IMR-90 (cell line): Measurements from ENCODE around the gene TIGD1. TPM values are rescaled to one million over a fixed set of nuclear protein-coding genes. Genes with fewer than 3 reads are reported as not detected.
A peak's percentile ranks its signal among the peaks of the same experiment; 100 is the strongest.

Source experiments
- ATAC-seq: fragments of 200-7000 bp; cut with Tn5 transposase; 2 replicates; pipeline ENCODE4 v1.9.1; 2020; ENCODE audit warnings: low read depth, mild to moderate bottlenecking, moderate library complexity
- BruUV-seq: library from RNA; stranded (reverse); fragments of 400-500 nt; replicated peaks from 2 replicates; lab custom pipeline; 2021; lab: Mats Ljungman, UMichigan
- CTCF ChIA-PET: fragments of 300-600 bp; formaldehyde crosslinking; extraction: SDS; loops from one replicate; lab custom pipeline; 2021; ENCODE audit warnings: antibody characterized with exemption; lab: Yijun Ruan, JAX
- POLR2A ChIA-PET: fragments of 300-600 bp; sonication (Branson Sonifier 250); formaldehyde crosslinking; loops from one replicate; lab custom pipeline; 2022; ENCODE audit warnings: antibody characterized with exemption; ENCODE audit not compliant: unreplicated experiment; lab: Charles Lee
- DNase-seq: peaks from one replicate; pipeline ENCODE4 v3.0.0; 2013
- H2AFZ ChIP-seq: replicated peaks from 2 replicates; pipeline ENCODE3; 2013; ENCODE audit warnings: low read length, mild to moderate bottlenecking; ENCODE audit not compliant: poor library complexity
- H2AK5ac ChIP-seq: 2 replicates; pipeline ENCODE4 v1.6.1; 2013; ENCODE audit warnings: low read depth, low read length, inconsistent platforms
- H2AK9ac ChIP-seq: replicated peaks from 2 replicates; pipeline ENCODE3; 2013; ENCODE audit warnings: mild to moderate bottlenecking, low read depth, low read length, moderate library complexity; ENCODE audit not compliant: poor library complexity
- H2BK120ac ChIP-seq: 2 replicates; pipeline ENCODE4 v1.6.1; 2013; ENCODE audit warnings: low read depth, low read length, inconsistent platforms
- H2BK15ac ChIP-seq: 3 replicates; pipeline ENCODE4 v1.6.1; 2013; ENCODE audit warnings: low read depth, low read length, inconsistent platforms
- H2BK20ac ChIP-seq: 2 replicates; pipeline ENCODE4 v1.6.1; 2013; ENCODE audit warnings: low read depth, mild to moderate bottlenecking, inconsistent platforms, low read length, moderate library complexity
- H2BK5ac ChIP-seq: 2 replicates; pipeline ENCODE4 v1.6.1; 2013; ENCODE audit warnings: mild to moderate bottlenecking, low read depth, low read length, inconsistent platforms; ENCODE audit not compliant: poor library complexity, severe bottlenecking
- H3K14ac ChIP-seq: replicated peaks from 2 replicates; pipeline ENCODE4 v1.6.1; 2013; ENCODE audit warnings: low read depth, low read length, inconsistent platforms
- H3K18ac ChIP-seq: 2 replicates; pipeline ENCODE4 v1.6.1; 2013; ENCODE audit warnings: low read depth, low read length, control low read depth
- H3K23ac ChIP-seq: 2 replicates; pipeline ENCODE4 v1.6.1; 2013; ENCODE audit warnings: low read depth, low read length, inconsistent platforms
- H3K27ac ChIP-seq: 2 replicates; pipeline ENCODE4 v1.5.1; 2013; ENCODE audit warnings: mild to moderate bottlenecking, control low read depth, low read length; ENCODE audit not compliant: insufficient read depth
- H3K27me3 ChIP-seq: 2 replicates; pipeline ENCODE4 v1.6.1; 2013; ENCODE audit warnings: low read length; ENCODE audit not compliant: control insufficient read depth, insufficient read depth
- H3K36me3 ChIP-seq: 2 replicates; pipeline ENCODE4 v1.6.1; 2013; ENCODE audit warnings: low read length, mixed read lengths; ENCODE audit not compliant: control insufficient read depth, insufficient read depth
- H3K4ac ChIP-seq: 2 replicates; pipeline ENCODE4 v1.6.1; 2013; ENCODE audit warnings: low read depth, low read length, inconsistent platforms
- H3K4me1 ChIP-seq: 2 replicates; pipeline ENCODE4 v1.6.1; 2013; ENCODE audit warnings: low read length, mixed read lengths; ENCODE audit not compliant: control insufficient read depth, insufficient read depth
- H3K4me2 ChIP-seq: 2 replicates; pipeline ENCODE4 v1.6.1; 2013; ENCODE audit warnings: low read depth, mild to moderate bottlenecking, control low read depth, low read length, moderate library complexity
- H3K4me3 ChIP-seq: 2 replicates; pipeline ENCODE4 v1.5.1; 2013; ENCODE audit warnings: low read depth, mild to moderate bottlenecking, control low read depth, low read length, moderate library complexity; ENCODE audit not compliant: insufficient read depth
- H3K56ac ChIP-seq: 2 replicates; pipeline ENCODE4 v1.6.1; 2013; ENCODE audit warnings: low read length, inconsistent platforms; ENCODE audit not compliant: insufficient read depth; ENCODE audit errors: extremely low read depth
- H3K79me1 ChIP-seq, 2 experiments: 2 replicates each; pipeline ENCODE4 v1.6.1; 2013; ENCODE audit warnings: low read length in 2 of 2, inconsistent platforms in 1 of 2, low read depth in 1 of 2
- H3K9ac ChIP-seq: 2 replicates; pipeline ENCODE4 v1.6.1; 2013; ENCODE audit warnings: low read depth, low read length, control low read depth
- H3K9me1 ChIP-seq: 2 replicates; pipeline ENCODE4 v1.6.1; 2013; ENCODE audit warnings: low read length, inconsistent platforms; ENCODE audit not compliant: insufficient read depth
- H3K9me3 ChIP-seq: 2 replicates; pipeline ENCODE4 v1.6.1; 2013; ENCODE audit warnings: low read length; ENCODE audit not compliant: control insufficient read depth, insufficient read depth
- H4K20me1 ChIP-seq: 2 replicates; pipeline ENCODE4 v1.6.1; 2013; ENCODE audit warnings: low read length, inconsistent platforms; ENCODE audit not compliant: insufficient read depth
- H4K5ac ChIP-seq: 2 replicates; pipeline ENCODE4 v1.6.1; 2013; ENCODE audit warnings: mild to moderate bottlenecking, low read depth, low read length, control low read depth
- H4K8ac ChIP-seq, 2 experiments: 2 replicates each; pipeline ENCODE4 v1.6.1; 2013; ENCODE audit warnings: low read depth in 2 of 2, low read length in 2 of 2, control low read depth in 1 of 2, inconsistent platforms in 1 of 2
- H4K91ac ChIP-seq: 2 replicates; pipeline ENCODE4 v1.6.1; 2013; ENCODE audit warnings: low read depth, low read length, inconsistent platforms; ENCODE audit not compliant: insufficient read depth
- BHLHE40 ChIP-seq: fragments of 150-350 bp; IDR thresholded peaks from 2 replicates; pipeline ENCODE4 v1.6.1; 2016; ENCODE audit warnings: mild to moderate bottlenecking, low read depth, low read length
- CEBPB ChIP-seq: IDR thresholded peaks from 2 replicates; pipeline ENCODE4 v1.6.1; 2012; ENCODE audit warnings: low read depth, low read length, improper control_type of control experiment
- CHD1 ChIP-seq: IDR thresholded peaks from 2 replicates; pipeline ENCODE4 v1.6.1; 2012; ENCODE audit warnings: low read depth, low read length, improper control_type of control experiment
- FOS ChIP-seq: fragments of 150-350 bp; IDR thresholded peaks from 2 replicates; pipeline ENCODE4 v1.6.1; 2016; ENCODE audit warnings: low read depth, low read length
- MAFK ChIP-seq: IDR thresholded peaks from 2 replicates; pipeline ENCODE4 v1.6.1; 2012; ENCODE audit warnings: low read depth, low read length, improper control_type of control experiment
- MAZ ChIP-seq: IDR thresholded peaks from 2 replicates; pipeline ENCODE4 v1.6.1; 2012; ENCODE audit warnings: low read depth, mild to moderate bottlenecking, low read length, improper control_type of control experiment, moderate library complexity, borderline replicate concordance
- MXI1 ChIP-seq: IDR thresholded peaks from 2 replicates; pipeline ENCODE4 v1.6.1; 2012; ENCODE audit warnings: low read depth, mild to moderate bottlenecking, low read length, moderate library complexity, borderline replicate concordance
- NFE2L2 ChIP-seq: fragments of 150-350 bp; IDR thresholded peaks from 2 replicates; pipeline ENCODE4 v1.6.1; 2016; ENCODE audit warnings: low read depth, mild to moderate bottlenecking, low read length
- RAD21 ChIP-seq: IDR thresholded peaks from 2 replicates; pipeline ENCODE4 v1.6.1; 2012; ENCODE audit warnings: low read length, improper control_type of control experiment
- RCOR1 ChIP-seq: IDR thresholded peaks from 2 replicates; pipeline ENCODE4 v1.6.1; 2012; ENCODE audit warnings: mild to moderate bottlenecking, low read length, improper control_type of control experiment; ENCODE audit not compliant: insufficient replicate concordance
- RFX5 ChIP-seq: IDR thresholded peaks from 2 replicates; pipeline ENCODE4 v1.8.0; 2012; ENCODE audit warnings: low read depth, mild to moderate bottlenecking, low read length, moderate library complexity
- SMC3 ChIP-seq: fragments of 150-350 bp; IDR thresholded peaks from 2 replicates; pipeline ENCODE4 v1.6.1; 2016; ENCODE audit warnings: low read depth, mild to moderate bottlenecking, antibody characterized with exemption, low read length, moderate library complexity
- WGBS, 2 experiments: methylation state at CpG; one replicate each; pipeline versions ENCODE4 v1.1.5 to v1.1.7; 2013; ENCODE audit warnings: missing lambda C conversion rate in 2 of 2; ENCODE audit not compliant: insufficient read length in 1 of 2; ENCODE audit errors: extremely low coverage in 2 of 2; 5-methylcytosine and 5-hydroxymethylcytosine counted together
- dilution Hi-C: fragments of 300-500 bp; cut with HindIII; formaldehyde crosslinking; loops from one replicate; pipeline ENCODE4 v1.14.3; 2018; ENCODE audit warnings: low sequenced_read_pairs; ENCODE audit not compliant: unreplicated experiment
- in situ Hi-C: fragments of 300-500 bp; cut with MboI; formaldehyde crosslinking; loops from 3 replicates; pipeline ENCODE4 v1.14.3; 2019; ENCODE audit warnings: low sequenced_read_pairs, inconsistent platforms, mixed read lengths
- intact Hi-C: fragments of 100-400 bp; cut with micrococcal nuclease; formaldehyde crosslinking; loops from 2 replicates; pipeline ENCODE4 v1.10.0; 2022
- polyA plus RNA-seq, 3 experiments: library from polyadenylated mRNA; depleted of rRNA; stranded (reverse); fragments of >200 nt; gene quantifications; 2 replicates each; pipeline ENCODE4 v1.2.3, GENCODE V29; 2012; ENCODE audit warnings: low replicate concordance in 1 of 3
- total RNA-seq: library from RNA; depleted of rRNA; stranded (reverse); fragments of >200 nt; gene quantifications from 2 replicates; pipeline ENCODE4 v1.2.3, GENCODE V29; 2012
- TF ChIP-seq, protein P1 (sequence below): conservative IDR thresholded peaks from 2 replicates; pipeline ENCODE4 v1.5.1; 2012; ENCODE audit warnings: mild to moderate bottlenecking, low read depth, low read length, improper control_type of control experiment
- TF ChIP-seq, protein P2 (sequence below): fragments of 150-350 bp; IDR thresholded peaks from 2 replicates; pipeline ENCODE4 v1.6.1; 2017; ENCODE audit warnings: mild to moderate bottlenecking, antibody characterized with exemption, low read length, low read depth
- TF ChIP-seq, protein P3 (sequence below): fragments of 150-350 bp; IDR thresholded peaks from 2 replicates; pipeline ENCODE4 v1.6.1; 2016; ENCODE audit warnings: low read depth, mild to moderate bottlenecking, low read length, moderate library complexity, borderline replicate concordance

The TIGD1 gene
- total and polyA plus RNA-seq, 2 of the 4 experiments (the other 2 are of a cell fraction): 2.7 to 2.9 TPM

DNA sequence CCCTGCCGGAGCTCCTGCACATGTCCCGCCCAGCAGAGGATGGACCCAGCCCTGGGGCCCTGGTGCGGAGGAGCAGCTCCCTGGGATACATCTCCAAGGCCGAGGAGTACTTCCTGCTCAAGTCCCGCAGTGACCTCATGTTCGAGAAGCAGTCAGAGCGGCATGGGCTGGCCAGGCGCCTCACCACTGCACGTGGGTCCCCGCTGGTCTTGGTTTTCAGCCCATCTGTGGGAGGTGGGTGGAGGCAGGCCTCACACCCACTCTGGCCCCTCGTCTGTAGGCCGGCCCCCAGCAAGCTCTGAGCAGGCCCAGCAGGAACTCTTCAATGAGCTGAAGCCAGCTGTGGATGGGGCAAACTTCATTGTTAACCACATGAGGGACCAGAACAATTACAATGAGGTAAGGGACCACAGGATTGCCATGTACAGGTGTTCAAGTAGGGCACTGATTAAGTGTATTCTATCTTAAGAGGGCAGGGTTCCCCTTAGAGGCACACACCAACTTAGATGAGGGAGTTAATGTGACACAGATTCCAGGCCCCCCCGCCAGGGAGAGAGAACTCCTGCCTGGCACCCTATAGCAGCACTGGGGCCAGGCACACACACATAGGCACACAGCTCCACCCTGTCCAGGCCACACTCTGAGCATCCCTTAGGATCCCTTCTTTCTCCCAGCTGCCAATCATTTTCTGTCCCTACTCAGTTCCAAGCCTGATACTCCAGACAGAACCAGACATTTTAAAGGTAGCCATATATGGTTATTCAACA is 16.2 kb downstream of the TIGD1 start:
- 20% methylated on average over 1 of the region's 13 CpGs; no CpG with 5 or more reads in 1 of the 2 experiments for WGBS, 2 experiments
- H4K8ac ChIP-seq: no peak overlapping the region
- H3K4me1 ChIP-seq: no peaks in the 10 kb centered on the region; the same call in 1 of the 2 replicates
- no peaks in the 10 kb centered on the region for H3K9me1 ChIP-seq
- no peak overlapping the region for H3K14ac ChIP-seq
- no TSS peak for BruUV-seq
- no peaks in the 10 kb centered on the region for H3K79me1 ChIP-seq
- no peak overlapping the region for H2BK5ac ChIP-seq
- no peak overlapping the region for H4K91ac ChIP-seq
- H2AK9ac ChIP-seq: no peak overlapping the region
- H3K36me3 ChIP-seq: no peaks in the 10 kb centered on the region
- intact Hi-C loops: no loop called here
- no peak overlapping the region for H3K23ac ChIP-seq
- H2BK20ac ChIP-seq: no peak overlapping the region
- no peak overlapping the region for H3K4me3 ChIP-seq
- POLR2A ChIA-PET: interaction anchor here (0.6 kb wide), 1 partner anchor 10 kb away, joined by 4 read pairs; no protein-coding TSS in a partner anchor
- H4K20me1 ChIP-seq: no peaks in the 10 kb centered on the region
- no peak overlapping the region for H2AK5ac ChIP-seq
- H3K4ac ChIP-seq: no peak overlapping the region
- H3K27me3 ChIP-seq: peaks cover 17% of the 10 kb centered on the region
- in situ Hi-C loops: no loop called here
- no peak overlapping the region for H2BK15ac ChIP-seq
- no peak overlapping the region for H2BK120ac ChIP-seq
- dilution Hi-C loops: no loop called here
- CTCF ChIA-PET: no interaction called here
- no peak overlapping the region for H3K18ac ChIP-seq
- no peak overlapping the region for H3K27ac ChIP-seq
- H2AFZ ChIP-seq: peak overlapping the region; percentile 72
- ATAC-seq (peak; percentile 21; the same call in 1 of the 2 replicates), DNase-seq (peak; percentile 13)
- no peak overlapping the region for H3K56ac ChIP-seq
- no peak overlapping the region for H4K5ac ChIP-seq
- no peak overlapping the region for H3K9ac ChIP-seq
- H3K9me3 ChIP-seq: peaks cover 6% of the 10 kb centered on the region
- H3K4me2 ChIP-seq: no peak overlapping the region
- TF ChIP-seq BHLHE40 (no peak), SMC3 (no peak), FOS (no peak), NFE2L2 (no peak), CEBPB (no peak), RAD21 (no peak), RCOR1 (no peak), MXI1 (no peak), CHD1 (no peak), MAZ (no peak), RFX5 (no peak), MAFK (no peak)
- TF ChIP-seq, protein P1, sequence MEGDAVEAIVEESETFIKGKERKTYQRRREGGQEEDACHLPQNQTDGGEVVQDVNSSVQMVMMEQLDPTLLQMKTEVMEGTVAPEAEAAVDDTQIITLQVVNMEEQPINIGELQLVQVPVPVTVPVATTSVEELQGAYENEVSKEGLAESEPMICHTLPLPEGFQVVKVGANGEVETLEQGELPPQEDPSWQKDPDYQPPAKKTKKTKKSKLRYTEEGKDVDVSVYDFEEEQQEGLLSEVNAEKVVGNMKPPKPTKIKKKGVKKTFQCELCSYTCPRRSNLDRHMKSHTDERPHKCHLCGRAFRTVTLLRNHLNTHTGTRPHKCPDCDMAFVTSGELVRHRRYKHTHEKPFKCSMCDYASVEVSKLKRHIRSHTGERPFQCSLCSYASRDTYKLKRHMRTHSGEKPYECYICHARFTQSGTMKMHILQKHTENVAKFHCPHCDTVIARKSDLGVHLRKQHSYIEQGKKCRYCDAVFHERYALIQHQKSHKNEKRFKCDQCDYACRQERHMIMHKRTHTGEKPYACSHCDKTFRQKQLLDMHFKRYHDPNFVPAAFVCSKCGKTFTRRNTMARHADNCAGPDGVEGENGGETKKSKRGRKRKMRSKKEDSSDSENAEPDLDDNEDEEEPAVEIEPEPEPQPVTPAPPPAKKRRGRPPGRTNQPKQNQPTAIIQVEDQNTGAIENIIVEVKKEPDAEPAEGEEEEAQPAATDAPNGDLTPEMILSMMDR: no peak
- TF ChIP-seq, protein P2, sequence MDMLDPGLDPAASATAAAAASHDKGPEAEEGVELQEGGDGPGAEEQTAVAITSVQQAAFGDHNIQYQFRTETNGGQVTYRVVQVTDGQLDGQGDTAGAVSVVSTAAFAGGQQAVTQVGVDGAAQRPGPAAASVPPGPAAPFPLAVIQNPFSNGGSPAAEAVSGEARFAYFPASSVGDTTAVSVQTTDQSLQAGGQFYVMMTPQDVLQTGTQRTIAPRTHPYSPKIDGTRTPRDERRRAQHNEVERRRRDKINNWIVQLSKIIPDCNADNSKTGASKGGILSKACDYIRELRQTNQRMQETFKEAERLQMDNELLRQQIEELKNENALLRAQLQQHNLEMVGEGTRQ: no peak
- TF ChIP-seq, protein P3, sequence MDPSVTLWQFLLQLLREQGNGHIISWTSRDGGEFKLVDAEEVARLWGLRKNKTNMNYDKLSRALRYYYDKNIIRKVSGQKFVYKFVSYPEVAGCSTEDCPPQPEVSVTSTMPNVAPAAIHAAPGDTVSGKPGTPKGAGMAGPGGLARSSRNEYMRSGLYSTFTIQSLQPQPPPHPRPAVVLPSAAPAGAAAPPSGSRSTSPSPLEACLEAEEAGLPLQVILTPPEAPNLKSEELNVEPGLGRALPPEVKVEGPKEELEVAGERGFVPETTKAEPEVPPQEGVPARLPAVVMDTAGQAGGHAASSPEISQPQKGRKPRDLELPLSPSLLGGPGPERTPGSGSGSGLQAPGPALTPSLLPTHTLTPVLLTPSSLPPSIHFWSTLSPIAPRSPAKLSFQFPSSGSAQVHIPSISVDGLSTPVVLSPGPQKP: no peak
